Thyroid gland (tissue), 4 donors: ENCODE data around the gene DHX15.

ENCODE experiments used
- POLR2A ChIP-seq, 2 donors: fragments of 450-650 bp; IDR thresholded peaks; one replicate each; pipeline ENCODE4 v1.6.1; 2017; ENCODE audit warnings: antibody characterized with exemption in 2 of 2, mild to moderate bottlenecking in 2 of 2, moderate library complexity in 1 of 2
- TF ChIP-seq, protein P1 (sequence below), 6 experiments: fragments of 200-600 bp in 3 of 6; fragments of 450-650 bp in 3 of 6; sonication (generic) in 3 of 6; IDR thresholded peaks; one replicate each; pipeline ENCODE4 v1.5.1; 2016 to 2019; ENCODE audit warnings: antibody characterized with exemption in 6 of 6, mild to moderate bottlenecking in 2 of 6, inconsistent platforms in 1 of 6, moderate library complexity in 1 of 6

DNA sequence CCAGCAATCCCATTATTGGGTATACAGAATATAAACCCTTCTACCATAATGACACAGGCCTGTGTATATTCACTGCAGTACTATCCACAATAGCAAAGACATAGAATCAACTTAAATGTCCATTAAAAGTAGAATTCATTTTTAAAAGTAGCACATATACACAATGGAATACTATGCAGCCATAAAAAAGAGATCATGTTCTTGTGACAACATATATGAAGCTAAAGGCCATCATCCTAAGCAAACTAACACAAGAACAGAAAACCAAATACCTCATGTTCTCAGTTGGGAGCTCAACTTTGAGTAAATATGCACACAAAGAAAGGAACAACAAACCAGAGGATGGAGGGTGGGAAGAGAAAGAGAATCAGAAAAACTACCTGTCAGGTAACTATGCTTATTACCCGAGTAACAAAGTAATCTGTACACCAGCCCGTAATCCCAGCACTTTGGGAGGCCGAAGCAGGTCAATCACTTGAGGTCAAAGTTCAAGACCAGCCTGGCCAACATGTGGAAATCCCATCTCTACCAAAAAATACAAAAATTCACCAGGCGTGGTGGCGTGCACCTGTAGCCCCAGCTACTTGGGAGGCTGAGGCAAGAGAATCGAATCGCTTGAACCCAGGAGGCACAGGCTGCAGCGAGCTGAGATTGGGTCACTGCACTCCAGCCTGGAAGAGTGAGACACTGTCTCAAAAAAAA lies 22.8 kb downstream of the DHX15 start:
- TF ChIP-seq POLR2A (IDR thresholded peaks at IDR 0.05) = no peak
- TF ChIP-seq, protein P1, sequence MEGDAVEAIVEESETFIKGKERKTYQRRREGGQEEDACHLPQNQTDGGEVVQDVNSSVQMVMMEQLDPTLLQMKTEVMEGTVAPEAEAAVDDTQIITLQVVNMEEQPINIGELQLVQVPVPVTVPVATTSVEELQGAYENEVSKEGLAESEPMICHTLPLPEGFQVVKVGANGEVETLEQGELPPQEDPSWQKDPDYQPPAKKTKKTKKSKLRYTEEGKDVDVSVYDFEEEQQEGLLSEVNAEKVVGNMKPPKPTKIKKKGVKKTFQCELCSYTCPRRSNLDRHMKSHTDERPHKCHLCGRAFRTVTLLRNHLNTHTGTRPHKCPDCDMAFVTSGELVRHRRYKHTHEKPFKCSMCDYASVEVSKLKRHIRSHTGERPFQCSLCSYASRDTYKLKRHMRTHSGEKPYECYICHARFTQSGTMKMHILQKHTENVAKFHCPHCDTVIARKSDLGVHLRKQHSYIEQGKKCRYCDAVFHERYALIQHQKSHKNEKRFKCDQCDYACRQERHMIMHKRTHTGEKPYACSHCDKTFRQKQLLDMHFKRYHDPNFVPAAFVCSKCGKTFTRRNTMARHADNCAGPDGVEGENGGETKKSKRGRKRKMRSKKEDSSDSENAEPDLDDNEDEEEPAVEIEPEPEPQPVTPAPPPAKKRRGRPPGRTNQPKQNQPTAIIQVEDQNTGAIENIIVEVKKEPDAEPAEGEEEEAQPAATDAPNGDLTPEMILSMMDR (IDR thresholded peaks at IDR 0.05) = no peak
